Spleen (tissue), 11 donors: ENCODE results near the gene TRPM7. TPM values are rescaled to one million over a fixed set of nuclear protein-coding genes. Genes with fewer than 3 reads are reported as not detected.

ENCODE experiments used
- DNase-seq: peaks from one replicate; pipeline ENCODE4 v3.0.0-alpha.2; 2020
- H3K27ac ChIP-seq, 8 donors: fragments of 200-600 bp; sonication (generic) in 7 of 8; 1 replicate in 4 of 8; 2 replicates in 4 of 8; pipeline versions ENCODE4 v1.5.0 to v1.8.0; 2016 to 2021; ENCODE audit warnings: inconsistent platforms in 4 of 8, mild to moderate bottlenecking in 4 of 8, moderate library complexity in 1 of 8
- H3K27me3 ChIP-seq, 7 donors: fragments of 200-600 bp; sonication (generic) in 6 of 7; replicated peaks in 1 of 7; 1 replicate in 4 of 7; 2 replicates in 3 of 7; pipeline versions ENCODE4 v1.5.0 to v1.8.0; 2016 to 2021; ENCODE audit warnings: inconsistent platforms in 3 of 7, mild to moderate bottlenecking in 1 of 7
- H3K36me3 ChIP-seq, 6 donors: fragments of 200-600 bp; sonication (generic) in 5 of 6; 1 replicate in 4 of 6; 2 replicates in 2 of 6; pipeline versions ENCODE4 v1.5.0 to v1.8.0; 2016 to 2021; ENCODE audit warnings: inconsistent platforms in 2 of 6
- H3K4me1 ChIP-seq, 6 donors: fragments of 200-600 bp; sonication (generic) in 5 of 6; 1 replicate in 3 of 6; 2 replicates in 3 of 6; pipeline versions ENCODE4 v1.5.0 to v1.8.0; 2016 to 2021; ENCODE audit warnings: inconsistent platforms in 3 of 6
- H3K4me3 ChIP-seq, 8 donors: fragments of 200-600 bp; sonication (generic) in 7 of 8; 1 replicate in 4 of 8; 2 replicates in 4 of 8; pipeline versions ENCODE4 v1.5.0 to v1.8.0; 2016 to 2021; ENCODE audit warnings: inconsistent platforms in 4 of 8, mild to moderate bottlenecking in 4 of 8, moderate library complexity in 2 of 8
- H3K9me3 ChIP-seq, 8 donors: fragments of 200-600 bp; sonication (generic) in 7 of 8; 1 replicate in 4 of 8; 2 replicates in 4 of 8; pipeline versions ENCODE4 v1.5.0 to v1.8.0; 2016 to 2021; ENCODE audit warnings: inconsistent platforms in 4 of 8
- CTCF ChIP-seq, 11 experiments: fragments of 200-600 bp in 7 of 11; fragments of 450-650 bp in 4 of 11; sonication (generic) in 4 of 11; IDR thresholded peaks in 8 of 11; conservative IDR thresholded peaks in 3 of 11; 1 replicate in 7 of 11; 2 replicates in 4 of 11; pipeline versions ENCODE4 v1.4.0 to v1.8.0; 2016 to 2021; ENCODE audit warnings: antibody characterized with exemption in 11 of 11, inconsistent platforms in 4 of 11, mild to moderate bottlenecking in 1 of 11
- POLR2A ChIP-seq, 3 donors: fragments of 450-650 bp; IDR thresholded peaks; one replicate each; pipeline ENCODE4 v1.5.1; 2017; ENCODE audit warnings: antibody characterized with exemption in 3 of 3, mild to moderate bottlenecking in 1 of 3
- POLR2AphosphoS5 ChIP-seq, 3 donors: sonication (generic); formaldehyde crosslinking; IDR thresholded peaks; one replicate each; pipeline ENCODE4 v1.5.1; 2017; ENCODE audit warnings: antibody characterized with exemption in 3 of 3
- WGBS, 5 donors: extraction: QIAGEN DNeasy Blood & Tissue Kit in 3 of 5; methylation state at CpG; one replicate each; pipeline versions ENCODE4 v1.1.5 to v1.1.7; 2013 to 2018; 5-methylcytosine and 5-hydroxymethylcytosine counted together
- intact Hi-C: fragments of 100-400 bp; cut with DNase I; formaldehyde crosslinking; loops from one replicate; pipeline ENCODE4 v1.15.0; 2023; ENCODE audit warnings: low total_unique reads
- polyA plus RNA-seq, 3 donors: library from polyadenylated mRNA; stranded (reverse); fragments of 200-250 nt; gene quantifications; one replicate each; pipeline ENCODE4 v1.2.1, GENCODE V29; 2013
- total RNA-seq, 7 donors: library from RNA; depleted of rRNA in 3 of 7; stranded (reverse); fragments of >200 nt in 3 of 7; fragmentation: NEBNext Ultra II Directional in 4 of 7; extraction: Animal tissue kit (Norgen Biotek cat#: 25700) in 4 of 7; gene quantifications; one replicate each; pipeline versions ENCODE4 v1.1.0 to v1.2.1, GENCODE V29; 2016 to 2021
- donor health status: healthy with polysubstance abuse.
- donor health status: DM: no; HTN: no; CAD: no; lungs with moderate emphysema.
- donor health status: DM: no; HTN: no; CAD: no.
- donor health status: Bipolar disorder and iron deficiency.
- donor health status: healthy.
- donor health status: DM: no; HTN: no; CAD: no.
- donor health status: DM: yes; HTN: yes; CAD: no.

TRPM7 gene
- total and polyA plus RNA-seq, 10 donors = 6.4 to 101 (median 46.7) TPM

GRCh38 chr15:50544368-50544767 lies 142.2 kb downstream of the TRPM7 start:
- TF ChIP-seq CTCF (IDR thresholded peaks at IDR 0.05 in 8 of 11, conservative IDR thresholded peaks at IDR 0.05 in 3 of 11) (no peak), POLR2A (IDR thresholded peaks at IDR 0.05) (no peak), POLR2AphosphoS5 (IDR thresholded peaks at IDR 0.05) (no peak)

GRCh38 chr15:50543556-50543955 lies 143.0 kb downstream of the TRPM7 start:
- WGBS, 5 donors = 84 to 91% (median 90%) methylated on average over 3 of the region's 3 CpGs
- TF ChIP-seq POLR2A (IDR thresholded peaks at IDR 0.05) = no peak
- TF ChIP-seq POLR2AphosphoS5 (IDR thresholded peaks at IDR 0.05) = no peak
- TF ChIP-seq CTCF (IDR thresholded peaks at IDR 0.05 in 8 of 11, conservative IDR thresholded peaks at IDR 0.05 in 3 of 11) = no peak
- no peaks in the 10 kb centered on the region for H3K36me3 ChIP-seq
- H3K4me3 ChIP-seq = no peak overlapping the region
- H3K27ac ChIP-seq = no peak overlapping the region
- no peaks in the 10 kb centered on the region for H3K9me3 ChIP-seq
- no peaks in the 10 kb centered on the region for H3K4me1 ChIP-seq
- no peak for DNase-seq
- peaks cover 0 to 4% (median 0%) of the 10 kb centered on the region in 7 donors for H3K27me3 ChIP-seq
- intact Hi-C loops = no loop called here

More at GRCh38 chr15:50544368-50544767, 142.2 kb downstream of the TRPM7 start:
- H3K4me1 ChIP-seq = no peaks in the 10 kb centered on the region
- WGBS, 5 donors = 68 to 79% (median 73%) methylated on average over 5 of the region's 5 CpGs
- DNase-seq = no peak
- H3K9me3 ChIP-seq = no peaks in the 10 kb centered on the region
- no peaks in the 10 kb centered on the region for H3K36me3 ChIP-seq
- H3K27me3 ChIP-seq = peaks cover 0 to 4% (median 0%) of the 10 kb centered on the region in 7 donors
- no peak overlapping the region for H3K4me3 ChIP-seq
- intact Hi-C loops = no loop called here
- H3K27ac ChIP-seq = no peak overlapping the region

- Histone ChIP-seq H3K4me3 (no peak overlapping the region), H3K27me3 (peaks cover 0 to 4% (median 0%) of the 10 kb centered on the region in 7 donors), H3K27ac (no peak overlapping the region), H3K36me3 (no peaks in the 10 kb centered on the region), H3K4me1 (no peaks in the 10 kb centered on the region), H3K9me3 (no peaks in the 10 kb centered on the region)
- WGBS, 5 donors = 88 to 97% (median 89%) methylated on average over 2 of the region's 2 CpGs
- intact Hi-C loops = no loop called here
- no peak for DNase-seq
- no peak for TF ChIP-seq POLR2A (IDR thresholded peaks at IDR 0.05)
- no peak for TF ChIP-seq POLR2AphosphoS5 (IDR thresholded peaks at IDR 0.05)
- TF ChIP-seq CTCF (IDR thresholded peaks at IDR 0.05 in 8 of 11, conservative IDR thresholded peaks at IDR 0.05 in 3 of 11) = no peak
Observed at GRCh38 chr15:50542887-50543210, 143.7 kb downstream of the TRPM7 start.

GRCh38 chr15:50531766-50532165 lies 154.8 kb downstream of the TRPM7 start:
- Histone ChIP-seq H3K36me3 (no peaks in the 10 kb centered on the region), H3K4me3 (no peak overlapping the region), H3K9me3 (no peaks in the 10 kb centered on the region), H3K27ac (no peak overlapping the region), H3K27me3 (no peaks in the 10 kb centered on the region), H3K4me1 (no peaks in the 10 kb centered on the region)
- TF ChIP-seq CTCF (IDR thresholded peaks at IDR 0.05 in 8 of 11, conservative IDR thresholded peaks at IDR 0.05 in 3 of 11) (no peak), POLR2AphosphoS5 (IDR thresholded peaks at IDR 0.05) (no peak), POLR2A (IDR thresholded peaks at IDR 0.05) (no peak)
- WGBS, 5 donors = 65 to 81% (median 69%) methylated on average over 4 of the region's 4 CpGs
- intact Hi-C loops = no loop called here
- DNase-seq = no peak
